Osteoblast (primary cell): Measurements from ENCODE around the gene SEC14L3. TPM values are rescaled to one million over a fixed set of nuclear protein-coding genes. Genes with fewer than 3 reads are reported as not detected.

ENCODE experiments used
- DNase-seq: peaks from one replicate; pipeline ENCODE4 v3.0.0; 2011; ENCODE audit warnings: low spot score, mixed read lengths; ENCODE audit not compliant: insufficient read length; ENCODE audit errors: missing footprints
- H2AFZ ChIP-seq: 2 replicates; pipeline ENCODE4 v1.6.0; 2011; ENCODE audit warnings: mild to moderate bottlenecking, low read length
- H3K27ac ChIP-seq: 2 replicates; pipeline ENCODE4 v1.5.1; 2011; ENCODE audit warnings: mild to moderate bottlenecking, low read depth, low read length, moderate library complexity
- H3K27me3 ChIP-seq: 2 replicates; pipeline ENCODE4 v1.6.0; 2012; ENCODE audit warnings: mild to moderate bottlenecking, control low read depth, inconsistent platforms, low read length, moderate library complexity; ENCODE audit not compliant: insufficient read depth
- H3K36me3 ChIP-seq: 2 replicates; pipeline ENCODE4 v1.5.1; 2011; ENCODE audit warnings: mild to moderate bottlenecking, low read length, control low read depth, moderate library complexity; ENCODE audit not compliant: insufficient read depth
- H3K4me1 ChIP-seq: 2 replicates; pipeline ENCODE4 v1.5.1; 2011; ENCODE audit warnings: mild to moderate bottlenecking, low read length, control low read depth, moderate library complexity; ENCODE audit not compliant: insufficient read depth
- H3K4me2 ChIP-seq: 2 replicates; pipeline ENCODE4 v1.6.0; 2011; ENCODE audit warnings: mild to moderate bottlenecking, low read length; ENCODE audit not compliant: insufficient read depth
- H3K4me3 ChIP-seq: fragments of 200-600 bp; sonication (generic); 3 replicates; pipeline ENCODE4 v1.5.1; 2012; ENCODE audit warnings: mild to moderate bottlenecking, low read length, inconsistent platforms; ENCODE audit not compliant: insufficient read depth
- H3K79me2 ChIP-seq: 2 replicates; pipeline ENCODE4 v1.6.0; 2012; ENCODE audit warnings: mild to moderate bottlenecking, low read length, control low read depth, inconsistent platforms; ENCODE audit not compliant: insufficient read depth
- H3K9me3 ChIP-seq: 2 replicates; pipeline ENCODE4 v1.5.1; 2011; ENCODE audit warnings: low read depth, low read length, control low read depth
- H4K20me1 ChIP-seq: 2 replicates; pipeline ENCODE4 v1.6.0; 2012; ENCODE audit warnings: mild to moderate bottlenecking, low read length, control low read depth; ENCODE audit not compliant: insufficient read depth
- total RNA-seq: library from RNA; depleted of rRNA; stranded (reverse); fragments of >200 nt; gene quantifications from 2 replicates; pipeline ENCODE4 v1.2.3, GENCODE V29; 2012
- TF ChIP-seq, protein P1 (sequence below): IDR thresholded peaks from 2 replicates; pipeline ENCODE4 v1.5.1; 2011; ENCODE audit warnings: mild to moderate bottlenecking, low read depth, low read length, moderate library complexity; ENCODE audit errors: extremely low read depth

SEC14L3 gene
- not detected in 2 replicates for total RNA-seq

DNA sequence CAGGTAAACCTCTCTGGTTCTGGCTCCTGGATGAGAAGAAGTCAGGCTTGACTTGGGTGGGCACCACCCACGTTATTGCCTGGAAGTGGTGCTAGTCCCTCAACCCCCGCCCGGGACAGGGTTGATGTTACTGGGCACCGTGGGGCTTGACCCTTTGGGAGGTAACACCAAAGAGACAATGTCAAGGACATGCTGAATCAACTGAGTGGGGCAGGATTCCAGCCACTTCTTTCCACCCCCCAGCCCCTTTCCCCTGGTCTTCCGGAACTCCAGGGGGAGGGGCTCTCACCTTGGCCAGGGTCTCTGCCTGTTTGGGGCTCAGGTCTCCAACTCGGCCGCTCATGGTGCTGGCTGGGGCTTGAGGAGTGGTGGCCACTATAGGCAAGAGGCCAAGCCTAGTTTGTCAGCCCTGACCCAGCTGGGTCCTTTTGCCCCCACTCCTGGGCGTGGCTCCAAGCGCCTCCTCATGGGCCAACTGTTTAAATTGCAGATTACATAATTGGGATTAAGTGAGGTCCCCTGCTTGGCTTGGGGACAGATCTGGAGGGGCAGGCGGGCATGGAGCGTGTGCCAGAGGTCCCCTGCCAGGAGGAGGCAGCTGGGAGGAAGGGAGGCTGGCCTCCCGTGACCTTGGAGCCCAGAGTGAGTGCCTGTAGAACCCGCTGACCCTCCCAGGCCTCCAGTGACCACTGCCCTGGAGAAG is at the start of gene SEC14L3:
SEC14L3 (minus strand) TSS at position 402 of the 703 bp plus-strand sequence; CDS start at position 343, 59 bp downstream.
- H3K79me2 ChIP-seq, result no peaks in the 10 kb centered on the region
- H3K27ac ChIP-seq, result no peak within 1 kb of the TSS
- DNase-seq, result no peak
- no peaks in the 10 kb centered on the region for H3K36me3 ChIP-seq
- H3K4me2 ChIP-seq, result no peak within 1 kb of the TSS
- H3K4me1 ChIP-seq, result no peaks in the 10 kb centered on the region
- no peak within 1 kb of the TSS for H2AFZ ChIP-seq
- H3K27me3 ChIP-seq, result peaks cover 52% of the 10 kb centered on the region
- H3K9me3 ChIP-seq, result no peaks in the 10 kb centered on the region
- no peak within 1 kb of the TSS for H3K4me3 ChIP-seq
- TF ChIP-seq, protein P1, sequence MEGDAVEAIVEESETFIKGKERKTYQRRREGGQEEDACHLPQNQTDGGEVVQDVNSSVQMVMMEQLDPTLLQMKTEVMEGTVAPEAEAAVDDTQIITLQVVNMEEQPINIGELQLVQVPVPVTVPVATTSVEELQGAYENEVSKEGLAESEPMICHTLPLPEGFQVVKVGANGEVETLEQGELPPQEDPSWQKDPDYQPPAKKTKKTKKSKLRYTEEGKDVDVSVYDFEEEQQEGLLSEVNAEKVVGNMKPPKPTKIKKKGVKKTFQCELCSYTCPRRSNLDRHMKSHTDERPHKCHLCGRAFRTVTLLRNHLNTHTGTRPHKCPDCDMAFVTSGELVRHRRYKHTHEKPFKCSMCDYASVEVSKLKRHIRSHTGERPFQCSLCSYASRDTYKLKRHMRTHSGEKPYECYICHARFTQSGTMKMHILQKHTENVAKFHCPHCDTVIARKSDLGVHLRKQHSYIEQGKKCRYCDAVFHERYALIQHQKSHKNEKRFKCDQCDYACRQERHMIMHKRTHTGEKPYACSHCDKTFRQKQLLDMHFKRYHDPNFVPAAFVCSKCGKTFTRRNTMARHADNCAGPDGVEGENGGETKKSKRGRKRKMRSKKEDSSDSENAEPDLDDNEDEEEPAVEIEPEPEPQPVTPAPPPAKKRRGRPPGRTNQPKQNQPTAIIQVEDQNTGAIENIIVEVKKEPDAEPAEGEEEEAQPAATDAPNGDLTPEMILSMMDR, result no peak
- H4K20me1 ChIP-seq, result no peaks in the 10 kb centered on the region

DNA sequence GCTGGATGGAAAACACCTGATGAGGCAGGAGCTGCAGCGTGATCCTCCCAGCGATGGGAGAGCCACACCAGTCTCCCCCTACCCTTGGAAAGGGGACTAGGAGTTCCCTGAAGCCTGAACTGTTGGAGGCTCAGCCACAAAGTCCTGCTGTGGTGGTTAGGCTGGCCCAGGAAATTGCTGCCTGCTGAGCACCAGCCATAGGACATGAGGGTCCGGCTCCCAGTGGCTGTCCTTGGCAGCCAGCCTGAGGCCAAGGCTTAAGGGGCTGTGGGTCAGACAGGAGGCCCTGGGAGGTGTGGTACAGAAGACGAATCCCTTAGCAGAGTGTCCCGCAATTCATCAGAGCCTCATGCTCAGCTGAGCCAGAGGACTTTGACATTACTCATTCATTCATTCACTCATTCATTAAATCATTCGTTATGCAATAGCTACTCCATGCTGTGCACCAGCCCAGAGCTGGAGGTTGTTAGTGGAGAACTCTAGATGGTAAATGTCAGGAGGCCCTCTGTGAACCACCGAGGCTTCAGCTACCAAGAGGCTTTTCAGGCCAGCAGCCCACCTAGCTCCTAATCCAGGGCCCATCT is 48.1 kb upstream of the SEC14L3 start:
- Histone ChIP-seq H2AFZ (no peak overlapping the region), H3K9me3 (no peaks in the 10 kb centered on the region), H3K79me2 (no peaks in the 10 kb centered on the region), H3K36me3 (no peaks in the 10 kb centered on the region), H4K20me1 (no peaks in the 10 kb centered on the region), H3K4me2 (no peak overlapping the region), H3K27me3 (peaks cover 26% of the 10 kb centered on the region), H3K4me3 (no peak overlapping the region), H3K27ac (no peak overlapping the region), H3K4me1 (no peaks in the 10 kb centered on the region)
- DNase-seq, result no peak
- TF ChIP-seq, protein P1, result no peak

GRCh38 chr22:30516731-30517130 is 44.9 kb upstream of the SEC14L3 start:
- no peaks in the 10 kb centered on the region for H3K36me3 ChIP-seq
- no peak overlapping the region for H3K4me3 ChIP-seq
- DNase-seq, result no peak
- no peaks in the 10 kb centered on the region for H3K9me3 ChIP-seq
- H3K27me3 ChIP-seq, result peaks cover 12% of the 10 kb centered on the region
- H3K27ac ChIP-seq, result no peak overlapping the region
- H4K20me1 ChIP-seq, result no peaks in the 10 kb centered on the region
- H3K79me2 ChIP-seq, result no peaks in the 10 kb centered on the region
- TF ChIP-seq, protein P1, result no peak
- H3K4me1 ChIP-seq, result no peaks in the 10 kb centered on the region
- no peak overlapping the region for H2AFZ ChIP-seq
- H3K4me2 ChIP-seq, result no peak overlapping the region

GRCh38 chr22:30516273-30516672 is 44.5 kb upstream of the SEC14L3 start:
- Histone ChIP-seq H3K36me3 (no peaks in the 10 kb centered on the region), H3K4me1 (no peaks in the 10 kb centered on the region), H3K79me2 (no peaks in the 10 kb centered on the region), H3K4me3 (no peak overlapping the region), H3K27me3 (peaks cover 13% of the 10 kb centered on the region), H3K27ac (no peak overlapping the region), H2AFZ (no peak overlapping the region), H4K20me1 (no peaks in the 10 kb centered on the region), H3K4me2 (no peak overlapping the region), H3K9me3 (no peaks in the 10 kb centered on the region)
- no peak for DNase-seq
- TF ChIP-seq, protein P1, result no peak
